SKM-1 treated with dmso at 0.1 percent for 144 hours (cell line): Measurements from ENCODE around the gene ZNF605.
"Not testable (repeated sequence)": the region's sequence is repeated elsewhere in the genome, so short reads cannot be mapped to it uniquely, and the experiment has no call there.

Source experiments
- DNase-seq: peaks from one replicate; lab custom pipeline; 2025; ENCODE audit not compliant: unreplicated experiment; lab: John Stamatoyannopoulos, UW

ZNF605 gene

GRCh38 chr12:132956011-132956788 is at the start of gene ZNF605:
Gene ZNF605, minus strand, starts transcription at chr12:132956306. Its CDS starts 10,671 bp downstream, at chr12:132945635.
- peak; percentile 47 for DNase-seq

DNA sequence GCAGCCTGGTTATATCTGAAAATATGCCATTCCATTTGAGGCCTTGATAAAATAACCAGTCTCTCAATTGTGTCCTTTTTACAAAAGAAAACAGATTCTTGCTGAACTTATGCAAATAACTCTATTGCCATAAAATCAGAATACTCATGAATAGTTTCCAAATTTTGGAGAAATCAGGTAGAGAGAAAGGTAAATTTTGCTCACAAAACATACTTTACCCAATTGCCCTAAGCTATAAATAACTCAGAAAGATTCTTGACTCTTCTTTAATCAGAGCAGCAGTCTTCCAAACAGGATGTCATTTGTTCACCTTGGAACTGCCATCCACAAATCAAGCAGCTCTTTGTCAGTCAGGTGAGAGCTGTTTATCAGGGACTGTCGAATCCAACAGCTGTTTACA is 42.6 kb upstream of the ZNF605 start:
- DNase-seq = no peak

- DNase-seq = no peak
Measured at GRCh38 chr12:132986885-132987225, 30.7 kb upstream of the ZNF605 start.

- peak; percentile 60 for DNase-seq
Measured at GRCh38 chr12:132986001-132986884, 30.1 kb upstream of the ZNF605 start, which contains the start of gene ZNF26. Gene ZNF26, plus strand, starts transcription at chr12:132986367. Its CDS starts 474 bp downstream, at chr12:132986841.

DNA sequence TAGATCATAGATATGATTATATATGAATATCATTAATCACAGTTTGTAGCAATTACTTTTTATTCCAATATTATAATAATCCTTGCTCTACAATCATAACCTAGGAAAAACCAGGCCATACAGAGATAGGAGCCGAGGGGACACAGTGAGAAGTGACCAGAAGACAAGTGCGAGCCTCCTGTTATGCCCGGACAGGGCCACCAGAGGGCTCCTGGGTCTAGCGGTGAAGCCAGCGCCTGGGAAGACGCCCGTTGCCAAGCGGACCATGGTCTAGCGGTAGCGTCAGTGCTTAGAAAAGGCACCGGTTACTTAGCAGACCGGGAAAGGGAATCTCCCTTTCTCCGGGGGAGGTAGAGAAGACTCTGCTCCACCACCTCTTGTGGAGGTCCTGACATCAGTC is 20.8 kb upstream of the ZNF605 start:
- DNase-seq = not testable (repeated sequence)

DNA sequence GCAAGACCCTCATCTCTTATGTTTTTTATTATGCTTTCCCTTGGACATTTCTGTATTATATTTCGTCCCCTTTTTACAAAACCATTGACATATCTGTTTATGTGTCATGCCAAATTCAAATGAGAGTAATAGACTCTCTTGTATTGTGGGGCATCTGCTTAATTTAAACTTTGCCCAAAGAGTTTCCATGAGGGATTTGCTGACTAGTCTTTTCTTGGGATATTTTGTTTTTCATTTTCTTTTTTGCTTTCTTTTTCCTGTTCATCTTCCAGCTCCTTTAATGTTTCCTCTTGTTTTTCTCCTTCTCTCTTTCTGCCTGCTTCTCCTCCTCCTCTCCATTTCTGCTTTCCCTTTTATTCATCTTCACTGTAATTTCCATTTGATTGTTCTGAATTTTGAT is 16.3 kb upstream of the ZNF605 start:
- DNase-seq = no peak

GRCh38 chr12:132967736-132968135 is 11.6 kb upstream of the ZNF605 start:
- no peak for DNase-seq

GRCh38 chr12:132966676-132967415 is 10.7 kb upstream of the ZNF605 start:
- no peak for DNase-seq

DNA sequence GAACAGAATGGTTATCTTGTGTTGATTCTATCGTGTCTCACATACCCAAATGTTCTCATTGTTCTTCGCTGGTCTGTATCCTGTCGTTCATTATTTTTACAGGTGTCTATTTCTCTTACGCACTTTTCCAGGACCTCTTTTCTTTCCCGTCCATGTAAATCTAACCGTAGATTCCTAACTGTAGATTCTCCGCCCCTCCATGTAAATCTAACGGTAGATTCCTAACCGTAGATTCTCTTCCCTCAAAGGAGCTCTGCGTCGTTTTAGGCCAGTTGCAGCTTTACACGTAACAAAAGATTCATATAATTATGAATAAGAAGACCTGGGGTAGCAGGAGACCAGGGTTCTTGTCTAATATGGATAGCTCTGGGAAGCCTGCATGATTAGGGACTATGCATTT is 9.7 kb upstream of the ZNF605 start:
- DNase-seq = no peak

- DNase-seq = not testable (repeated sequence)
Measured at GRCh38 chr12:132963947-132964346, 7.8 kb upstream of the ZNF605 start.

DNA sequence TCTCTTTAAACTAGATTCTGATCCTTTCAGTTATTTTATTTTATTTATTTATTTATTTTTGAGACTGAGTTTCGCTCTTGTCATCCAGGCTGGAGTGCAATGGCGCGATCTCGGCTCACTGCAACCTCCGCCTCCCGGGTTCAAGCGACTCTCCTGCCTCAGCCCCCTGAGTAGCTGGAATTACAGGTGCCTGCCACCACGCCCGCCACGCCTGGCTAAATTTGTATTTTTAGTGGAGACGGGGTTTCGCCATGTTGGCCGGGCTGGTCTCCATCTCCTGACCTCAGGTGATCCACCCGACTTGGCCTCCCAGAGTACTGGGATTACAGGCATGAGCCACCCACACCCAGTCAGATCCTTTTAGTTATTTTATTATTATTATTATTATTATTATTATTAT is 5.7 kb upstream of the ZNF605 start:
- DNase-seq = not testable (repeated sequence)

DNA sequence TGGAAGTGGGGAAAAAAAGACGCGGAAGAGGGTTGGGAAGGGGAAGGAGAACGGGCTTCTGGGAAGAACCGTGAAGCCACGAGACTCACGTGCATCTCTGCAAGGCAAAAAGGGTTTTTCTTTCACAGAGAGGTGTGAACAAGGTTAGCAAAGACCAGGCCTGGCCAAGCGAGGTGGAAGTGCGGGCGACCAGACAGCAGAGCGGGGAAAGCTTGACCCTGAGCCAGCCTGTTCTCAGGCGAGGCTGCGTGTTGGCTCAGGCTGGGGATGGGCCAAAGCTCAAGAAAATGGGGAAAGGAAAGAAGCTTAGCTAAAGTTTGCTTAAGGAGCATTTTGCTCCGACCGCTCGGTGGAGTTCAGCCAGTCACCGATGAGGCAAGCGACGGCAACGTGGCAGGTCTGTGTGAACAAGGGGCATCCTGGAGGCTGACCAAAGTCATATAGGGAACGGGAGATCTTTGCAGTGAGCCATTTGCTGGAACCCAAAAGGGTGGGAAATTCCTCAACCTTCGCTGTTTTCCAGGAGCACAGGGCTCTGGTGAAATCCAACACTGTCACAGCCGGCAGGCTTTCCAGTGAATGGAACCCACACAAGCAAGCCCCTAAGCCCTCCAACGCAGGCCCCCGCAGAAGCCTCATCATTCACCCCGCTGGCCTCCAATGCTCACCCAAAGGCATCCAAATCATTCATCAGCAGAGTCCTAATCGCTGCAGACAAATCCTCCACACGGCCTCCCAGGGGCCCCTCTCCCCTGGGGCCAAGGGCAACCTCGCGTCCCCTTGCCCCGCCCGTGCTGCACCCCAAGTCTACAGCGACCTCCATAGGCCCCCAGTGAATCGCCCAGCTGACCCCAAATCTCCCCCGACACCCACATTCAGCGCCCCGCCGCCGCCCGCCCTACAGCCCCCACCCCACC is 754 bp downstream of the ZNF605 start:
- no peak for DNase-seq

- no peak for DNase-seq
Measured at GRCh38 chr12:132954471-132955048, 1.5 kb downstream of the ZNF605 start.

DNA sequence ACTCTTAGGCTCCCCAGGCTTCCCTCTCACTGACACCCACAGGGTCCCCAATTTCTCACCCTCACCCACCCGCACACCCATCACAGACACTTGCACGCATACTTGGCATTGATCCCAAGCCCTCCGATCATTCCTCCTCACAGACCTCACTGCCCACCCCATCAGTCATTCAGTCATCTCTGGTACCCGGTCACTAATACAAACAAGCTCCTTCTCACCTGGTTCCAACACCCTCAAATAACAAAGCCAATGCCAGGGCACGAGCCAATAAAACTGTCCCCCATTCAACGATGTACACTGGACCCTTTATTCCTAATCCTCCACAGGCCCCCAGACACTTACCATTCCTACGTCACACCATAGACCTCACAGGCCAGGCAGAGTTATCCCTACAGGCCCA is 2.3 kb downstream of the ZNF605 start:
- no peak for DNase-seq

GRCh38 chr12:132953163-132953425 is 3.0 kb downstream of the ZNF605 start:
- DNase-seq = no peak

- DNase-seq = no peak
Measured at GRCh38 chr12:132952371-132953162, 3.5 kb downstream of the ZNF605 start.

- DNase-seq = no peak
Measured at GRCh38 chr12:132951649-132952048, 4.5 kb downstream of the ZNF605 start.

DNA sequence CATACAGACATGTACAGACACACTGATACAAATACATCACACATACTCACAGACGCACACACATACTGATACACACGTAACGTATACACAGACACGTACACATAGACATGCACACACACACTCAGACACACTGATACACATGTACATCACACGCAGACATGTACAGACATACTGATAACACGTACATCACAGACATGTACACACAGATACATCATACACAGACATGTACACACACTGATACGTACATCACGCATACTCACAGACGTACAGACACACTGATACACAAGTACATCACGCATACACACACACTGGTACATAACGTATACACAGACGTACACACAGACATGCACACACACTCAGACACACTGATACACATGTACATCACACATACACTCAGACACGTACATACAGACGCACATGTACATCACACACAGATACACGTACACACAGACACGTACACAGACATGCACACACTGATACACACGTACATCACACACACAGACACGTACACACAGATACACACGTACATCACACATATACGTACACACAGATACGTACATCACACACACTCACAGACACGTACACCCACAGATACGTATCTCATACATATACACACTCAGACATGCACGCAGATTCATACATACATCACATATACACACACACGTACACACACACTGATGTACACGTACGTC is 5.1 kb downstream of the ZNF605 start:
- no peak for DNase-seq
